IPS-18c (cell line): ENCODE results near the gene COL27A1.

Source experiments
- H3K4me3 ChIP-seq: 2 replicates; pipeline ENCODE4 v1.7.0; 2013; ENCODE audit warnings: low read depth, mild to moderate bottlenecking, low read length, moderate library complexity; ENCODE audit not compliant: insufficient read depth
- H3K9me3 ChIP-seq: one replicate; pipeline ENCODE4 v1.6.1; 2013; ENCODE audit warnings: mild to moderate bottlenecking, low read length, moderate library complexity; ENCODE audit not compliant: control insufficient read depth, insufficient read depth

The COL27A1 gene

GRCh38 chr9:114258866-114259797, 103.8 kb downstream of the COL27A1 start:
- Histone ChIP-seq H3K4me3 (no peak overlapping the region), H3K9me3 (no peaks in the 10 kb centered on the region)

- no peaks in the 10 kb centered on the region for H3K9me3 ChIP-seq
- H3K4me3 ChIP-seq: no peak overlapping the region
These were observed 104.6 kb downstream of the COL27A1 start for GRCh38 chr9:114259798-114260523.

- no peaks in the 10 kb centered on the region for H3K9me3 ChIP-seq
- H3K4me3 ChIP-seq: no peak overlapping the region
These were observed 105.7 kb downstream of the COL27A1 start for GRCh38 chr9:114261026-114261425.

GRCh38 chr9:114261987-114262386, 106.7 kb downstream of the COL27A1 start:
- H3K4me3 ChIP-seq: no peak overlapping the region
- H3K9me3 ChIP-seq: no peaks in the 10 kb centered on the region

- H3K4me3 ChIP-seq: no peak overlapping the region
- H3K9me3 ChIP-seq: no peaks in the 10 kb centered on the region
These were observed 108.6 kb downstream of the COL27A1 start for GRCh38 chr9:114263853-114264510.

GRCh38 chr9:114264806-114265550, 109.6 kb downstream of the COL27A1 start:
- Histone ChIP-seq H3K4me3 (no peak overlapping the region), H3K9me3 (no peaks in the 10 kb centered on the region)

GRCh38 chr9:114266969-114267368, 111.6 kb downstream of the COL27A1 start:
- Histone ChIP-seq H3K9me3 (no peaks in the 10 kb centered on the region), H3K4me3 (no peak overlapping the region)

- Histone ChIP-seq H3K4me3 (no peak overlapping the region), H3K9me3 (no peaks in the 10 kb centered on the region)
These were observed 113.7 kb downstream of the COL27A1 start for GRCh38 chr9:114269023-114269422.

GRCh38 chr9:114270120-114270975, 115.0 kb downstream of the COL27A1 start:
- H3K4me3 ChIP-seq: no peak overlapping the region
- H3K9me3 ChIP-seq: no peaks in the 10 kb centered on the region

GRCh38 chr9:114271556-114272510, 116.5 kb downstream of the COL27A1 start:
- Histone ChIP-seq H3K9me3 (no peaks in the 10 kb centered on the region), H3K4me3 (no peak overlapping the region)

- Histone ChIP-seq H3K9me3 (no peaks in the 10 kb centered on the region), H3K4me3 (no peak overlapping the region)
These were observed 117.5 kb downstream of the COL27A1 start for GRCh38 chr9:114272739-114273431.

GRCh38 chr9:114273461-114273881, 118.1 kb downstream of the COL27A1 start:
- Histone ChIP-seq H3K4me3 (no peak overlapping the region), H3K9me3 (no peaks in the 10 kb centered on the region)

- no peak overlapping the region for H3K4me3 ChIP-seq
- H3K9me3 ChIP-seq: no peaks in the 10 kb centered on the region
These were observed 118.9 kb downstream of the COL27A1 start for GRCh38 chr9:114274217-114274616.

GRCh38 chr9:114275246-114276004, 120.1 kb downstream of the COL27A1 start:
- no peaks in the 10 kb centered on the region for H3K9me3 ChIP-seq
- no peak overlapping the region for H3K4me3 ChIP-seq
